CD8-positive, alpha-beta memory T cell (primary cell): Measurements from ENCODE around the gene CAPN15. TPM values are rescaled to one million over a fixed set of nuclear protein-coding genes. Genes with fewer than 3 reads are reported as not detected.
"Not testable (repeated sequence)": the region's sequence is repeated elsewhere in the genome, so short reads cannot be mapped to it uniquely, and the experiment has no call there.

Source experiments
- CTCF ChIA-PET: fragments of 350-600 bp; sonication (Branson Sonifier 250); formaldehyde crosslinking; loops from one replicate; lab custom pipeline; 2021; ENCODE audit warnings: antibody characterized with exemption; lab: Charles Lee
- POLR2A ChIA-PET: fragments of 350-600 bp; sonication (Branson Sonifier 250); formaldehyde crosslinking; loops from one replicate; lab custom pipeline; 2021; ENCODE audit warnings: antibody characterized with exemption; lab: Charles Lee
- DNase-seq, 5 donors: peaks; one replicate each; pipeline versions ENCODE4 v3.0.0 to v3.0.0-alpha.2; 2020 to 2022; ENCODE audit warnings: mixed read lengths in 1 of 5
- H3K27ac ChIP-seq: one replicate; pipeline ENCODE4 v1.7.0; 2013; ENCODE audit warnings: low read depth, mild to moderate bottlenecking, low read length, moderate library complexity
- H3K27me3 ChIP-seq: 2 replicates; pipeline ENCODE4 v1.7.0; 2013; ENCODE audit warnings: low read length, mild to moderate bottlenecking; ENCODE audit not compliant: insufficient read depth, poor library complexity, severe bottlenecking
- H3K36me3 ChIP-seq: 2 replicates; pipeline ENCODE4 v1.7.0; 2013; ENCODE audit warnings: mild to moderate bottlenecking, low read length, moderate library complexity; ENCODE audit not compliant: insufficient read depth
- H3K4me1 ChIP-seq: 2 replicates; pipeline ENCODE4 v1.7.0; 2013; ENCODE audit warnings: mild to moderate bottlenecking, low read length, moderate library complexity; ENCODE audit not compliant: insufficient read depth
- H3K4me3 ChIP-seq: 2 replicates; pipeline ENCODE4 v1.7.0; 2013; ENCODE audit warnings: mild to moderate bottlenecking, low read length
- H3K9me3 ChIP-seq: 2 replicates; pipeline ENCODE4 v1.7.0; 2013; ENCODE audit warnings: mild to moderate bottlenecking, low read length
- H3K27ac Mint-ChIP-seq, 8 donors: one replicate each; pipeline ENCODE4 v1.8.0; 2020 to 2021; ENCODE audit warnings: mixed read lengths in 8 of 8, mild to moderate bottlenecking in 6 of 8, inconsistent platforms in 3 of 8, moderate library complexity in 3 of 8
- H3K27me3 Mint-ChIP-seq, 2 donors: one replicate each; pipeline ENCODE4 v1.8.0; 2020 to 2021; ENCODE audit warnings: mixed read lengths in 2 of 2, mild to moderate bottlenecking in 1 of 2, moderate library complexity in 1 of 2
- H3K36me3 Mint-ChIP-seq, 3 donors: one replicate each; pipeline ENCODE4 v1.8.0; 2020 to 2021; ENCODE audit warnings: mixed read lengths in 3 of 3, inconsistent platforms in 1 of 3, mild to moderate bottlenecking in 1 of 3
- H3K4me1 Mint-ChIP-seq, 3 donors: one replicate each; pipeline ENCODE4 v1.8.0; 2020 to 2021; ENCODE audit warnings: mixed read lengths in 3 of 3, inconsistent platforms in 1 of 3, mild to moderate bottlenecking in 1 of 3
- H3K4me3 Mint-ChIP-seq, 7 donors: one replicate each; pipeline ENCODE4 v1.8.0; 2020 to 2021; ENCODE audit warnings: mixed read lengths in 7 of 7, mild to moderate bottlenecking in 6 of 7, moderate library complexity in 4 of 7, inconsistent platforms in 2 of 7
- H3K9me3 Mint-ChIP-seq, 5 donors: one replicate each; pipeline ENCODE4 v1.8.0; 2020 to 2022; ENCODE audit warnings: mixed read lengths in 5 of 5, mild to moderate bottlenecking in 3 of 5, moderate library complexity in 2 of 5, inconsistent platforms in 1 of 5
- polyA plus RNA-seq: library from polyadenylated mRNA; unstranded; fragments of 300-500 nt; fragmentation: Illumina TruSeq; gene quantifications from one replicate; pipeline ENCODE4 v1.2.3, GENCODE V29; 2021
- total RNA-seq, 2 experiments: library from RNA; stranded (reverse); gene quantifications; one replicate each; pipeline ENCODE4 v1.2.3, GENCODE V29; 2021

Gene CAPN15
- total and polyA plus RNA-seq, 3 experiments from 2014 or later: 15.5 to 98.6 (median 91.9) TPM

DNA sequence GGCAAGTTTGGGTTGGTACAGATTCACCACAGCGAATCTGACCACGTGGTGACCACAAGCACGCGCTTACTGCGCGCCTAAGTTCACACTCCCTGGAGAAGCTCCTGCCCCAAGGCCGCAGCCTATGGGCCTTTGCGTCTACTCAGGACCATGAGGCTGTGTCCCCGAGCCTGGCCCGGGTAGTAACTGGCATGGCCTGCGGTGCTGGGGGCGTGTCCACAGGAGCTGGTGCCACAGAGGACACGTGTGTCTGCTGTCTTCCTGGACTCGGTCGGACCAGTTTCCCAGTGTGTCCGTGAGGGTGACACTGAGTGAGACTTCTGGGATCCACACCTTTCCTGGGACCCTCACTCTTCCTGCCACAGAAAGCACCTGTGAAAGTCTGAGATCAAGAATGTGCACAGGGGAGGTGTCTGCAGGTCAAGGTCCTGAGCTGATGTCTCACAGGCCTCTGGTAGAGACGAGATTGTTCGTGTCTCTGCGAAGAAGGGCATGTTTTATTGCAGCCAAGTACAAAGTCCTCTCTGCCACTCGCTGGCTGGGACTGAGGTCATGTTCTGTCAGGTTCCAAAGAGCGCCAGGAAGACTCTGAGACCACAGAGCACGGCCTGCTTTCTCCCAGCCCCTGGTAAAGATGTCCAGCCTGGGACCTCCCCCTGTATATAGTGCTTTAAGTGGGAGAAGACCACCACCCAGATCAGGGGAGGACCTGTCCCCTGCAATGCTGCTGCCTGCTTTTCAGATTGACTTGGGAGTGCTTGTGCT lies 25.2 kb upstream of the CAPN15 start:
- no peak for DNase-seq
- ChIA-PET POLR2A (no interaction called here), CTCF (no interaction called here)
- peaks cover 0 to 20% (median 0%) of the 10 kb centered on the region in 3 donors for H3K36me3 Mint-ChIP-seq
- H3K4me3 ChIP-seq: no peak overlapping the region
- no peaks in the 10 kb centered on the region for H3K4me1 ChIP-seq
- no peaks in the 10 kb centered on the region for H3K36me3 ChIP-seq
- no peaks in the 10 kb centered on the region for H3K9me3 ChIP-seq
- H3K27me3 ChIP-seq: no peaks in the 10 kb centered on the region
- peak overlapping the region in 2 of 8 donors; percentile 7 to 74 for H3K27ac Mint-ChIP-seq
- H3K27me3 Mint-ChIP-seq: no peaks in the 10 kb centered on the region
- no peak overlapping the region for H3K4me3 Mint-ChIP-seq
- no peak overlapping the region for H3K27ac ChIP-seq
- no peaks in the 10 kb centered on the region for H3K9me3 Mint-ChIP-seq
- H3K4me1 Mint-ChIP-seq: no peaks in the 10 kb centered on the region

DNA sequence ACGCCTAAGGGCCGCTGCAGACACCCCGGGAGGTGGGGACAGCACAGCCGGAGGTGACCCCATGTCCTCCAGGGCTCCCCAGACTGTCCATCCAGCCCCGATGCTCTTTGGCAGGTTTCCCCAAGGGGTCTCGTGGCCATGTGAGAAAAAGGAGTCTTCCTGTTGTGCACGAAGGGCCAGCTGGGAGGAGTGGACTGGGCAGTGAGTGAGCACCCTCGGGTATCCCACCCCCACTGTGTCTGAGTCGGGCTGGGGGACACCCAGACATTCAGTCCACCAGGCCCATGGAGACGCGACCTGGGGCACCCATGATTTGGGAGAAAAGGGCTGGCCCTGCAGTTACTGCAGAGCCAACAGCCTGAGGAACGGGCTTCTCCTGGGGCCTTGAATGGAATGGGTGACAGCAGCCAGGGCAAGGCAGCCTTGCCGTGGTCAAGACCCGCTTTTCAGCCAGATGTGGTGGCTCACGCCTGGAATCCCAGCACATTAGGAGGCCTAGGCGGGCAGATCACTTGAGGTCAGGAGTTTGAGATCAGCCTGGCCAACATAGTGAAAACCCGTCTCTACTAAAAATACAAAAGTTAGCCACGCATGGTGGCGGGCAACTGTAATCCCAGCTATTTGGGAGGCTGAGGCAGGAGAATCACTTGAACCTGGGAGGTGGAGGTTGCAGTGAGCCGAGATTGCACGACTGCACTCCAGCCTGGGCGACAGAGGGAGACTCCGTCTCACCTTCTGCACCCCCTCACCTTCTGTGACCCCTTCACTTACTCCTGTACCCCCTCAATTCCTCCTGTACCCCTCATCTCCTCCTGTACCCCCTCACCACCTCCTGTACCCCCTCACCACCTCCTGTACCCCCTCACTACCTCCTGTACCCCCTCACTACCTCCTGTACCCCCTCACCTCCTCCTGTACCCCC lies 24.1 kb upstream of the CAPN15 start:
- ChIA-PET CTCF (no interaction called here), POLR2A (no interaction called here)
- no peak overlapping the region for H3K4me3 ChIP-seq
- no peak overlapping the region for H3K27ac ChIP-seq
- no peaks in the 10 kb centered on the region for H3K9me3 ChIP-seq
- H3K4me1 ChIP-seq: no peaks in the 10 kb centered on the region
- H3K27me3 ChIP-seq: no peaks in the 10 kb centered on the region
- no peaks in the 10 kb centered on the region for H3K36me3 ChIP-seq
- Mint-ChIP-seq H3K4me1 (no peaks in the 10 kb centered on the region), H3K9me3 (no peaks in the 10 kb centered on the region), H3K27ac (peak overlapping the region in 1 of 8 donors; percentile 76), H3K27me3 (no peaks in the 10 kb centered on the region), H3K4me3 (no peak overlapping the region), H3K36me3 (peaks cover 0 to 17% (median 0%) of the 10 kb centered on the region in 3 donors)
- no peak for DNase-seq

GRCh38 chr16:505479-506245 lies 21.9 kb upstream of the CAPN15 start:
- ChIA-PET POLR2A (no interaction called here), CTCF (no interaction called here)
- Mint-ChIP-seq H3K9me3 (no peaks in the 10 kb centered on the region), H3K4me3 (no peak overlapping the region), H3K36me3 (peaks cover 0 to 9% (median 0%) of the 10 kb centered on the region in 3 donors), H3K4me1 (no peaks in the 10 kb centered on the region), H3K27ac (peak overlapping the region in 1 of 8 donors; percentile 83), H3K27me3 (no peaks in the 10 kb centered on the region)
- DNase-seq: no peak
- no peaks in the 10 kb centered on the region for H3K4me1 ChIP-seq
- H3K9me3 ChIP-seq: no peaks in the 10 kb centered on the region
- H3K4me3 ChIP-seq: no peak overlapping the region
- H3K27ac ChIP-seq: no peak overlapping the region
- H3K36me3 ChIP-seq: no peaks in the 10 kb centered on the region
- H3K27me3 ChIP-seq: no peaks in the 10 kb centered on the region

- POLR2A ChIA-PET: no interaction called here
- CTCF ChIA-PET: no interaction called here
- no peaks in the 10 kb centered on the region for H3K36me3 ChIP-seq
These were observed 21.3 kb upstream of the CAPN15 start for GRCh38 chr16:506246-506546.

DNA sequence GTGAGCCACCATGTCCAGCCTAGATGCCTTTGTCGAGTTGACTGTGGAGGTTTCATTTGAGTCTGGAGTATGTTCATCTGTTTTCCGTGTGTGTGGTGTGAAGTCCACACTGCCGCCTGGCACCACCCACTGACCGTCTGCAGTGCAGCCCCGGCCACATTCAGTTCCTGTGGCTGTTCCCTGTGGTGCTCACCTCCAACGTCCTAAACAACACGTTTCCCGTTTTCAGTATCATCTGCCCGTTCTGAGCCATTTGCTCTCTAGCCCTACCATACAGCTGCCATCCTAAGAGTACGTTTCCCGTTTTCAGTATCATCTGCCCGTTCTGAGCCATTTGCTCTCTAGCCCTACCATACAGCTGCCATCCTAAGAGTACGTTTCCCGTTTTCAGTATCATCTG lies 20.0 kb upstream of the CAPN15 start:
- H3K4me1 Mint-ChIP-seq, H3K27ac Mint-ChIP-seq, H3K27me3 Mint-ChIP-seq, H3K4me3 ChIP-seq, DNase-seq, H3K36me3 Mint-ChIP-seq, H3K4me3 Mint-ChIP-seq, H3K9me3 ChIP-seq, H3K36me3 ChIP-seq, H3K27ac ChIP-seq, POLR2A ChIA-PET, H3K9me3 Mint-ChIP-seq, H3K27me3 ChIP-seq, H3K4me1 ChIP-seq, CTCF ChIA-PET: not testable (repeated sequence)

More at GRCh38 chr16:506246-506546, 21.3 kb upstream of the CAPN15 start:
- H3K4me1 ChIP-seq: no peaks in the 10 kb centered on the region
- H3K27me3 ChIP-seq: no peaks in the 10 kb centered on the region
- H3K36me3 Mint-ChIP-seq: peaks cover 0 to 9% (median 0%) of the 10 kb centered on the region in 3 donors
- no peaks in the 10 kb centered on the region for H3K27me3 Mint-ChIP-seq
- H3K4me1 Mint-ChIP-seq: no peaks in the 10 kb centered on the region
- no peaks in the 10 kb centered on the region for H3K9me3 ChIP-seq
- H3K27ac Mint-ChIP-seq: no peak overlapping the region
- H3K27ac ChIP-seq: no peak overlapping the region
- H3K4me3 Mint-ChIP-seq: no peak overlapping the region
- no peak for DNase-seq
- H3K4me3 ChIP-seq: no peak overlapping the region
- no peaks in the 10 kb centered on the region for H3K9me3 Mint-ChIP-seq

DNA sequence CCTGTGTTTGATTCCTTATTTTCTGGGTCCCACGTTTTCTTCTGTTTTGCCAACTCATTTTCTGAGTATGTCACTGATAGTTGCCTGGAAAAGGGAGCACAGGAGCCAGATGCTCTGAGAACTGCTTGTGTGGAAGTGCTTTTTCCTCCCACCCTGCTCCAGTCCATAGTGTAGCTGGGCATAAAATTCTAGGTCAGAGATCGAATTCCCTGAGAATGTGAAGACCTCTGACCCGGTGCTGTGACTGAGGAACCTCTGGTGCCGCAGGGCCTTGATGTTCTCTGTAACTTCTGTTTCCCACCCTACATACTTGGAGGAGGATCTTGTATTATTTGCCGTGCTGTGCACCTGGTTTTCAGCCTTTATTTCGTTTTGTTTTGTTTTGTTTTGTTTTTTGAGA lies 19.5 kb upstream of the CAPN15 start:
- H3K27ac Mint-ChIP-seq: no peak overlapping the region
- Histone ChIP-seq H3K4me3 (no peak overlapping the region), H3K4me1 (no peaks in the 10 kb centered on the region), H3K9me3 (no peaks in the 10 kb centered on the region), H3K27ac (no peak overlapping the region), H3K27me3 (no peaks in the 10 kb centered on the region), H3K36me3 (no peaks in the 10 kb centered on the region)
- CTCF ChIA-PET: no interaction called here
- H3K27me3 Mint-ChIP-seq: no peaks in the 10 kb centered on the region
- no peaks in the 10 kb centered on the region for H3K9me3 Mint-ChIP-seq
- H3K4me1 Mint-ChIP-seq: no peaks in the 10 kb centered on the region
- POLR2A ChIA-PET: no interaction called here
- DNase-seq: no peak
- peaks cover 0 to 11% (median 0%) of the 10 kb centered on the region in 3 donors for H3K36me3 Mint-ChIP-seq
- H3K4me3 Mint-ChIP-seq: no peak overlapping the region

DNA sequence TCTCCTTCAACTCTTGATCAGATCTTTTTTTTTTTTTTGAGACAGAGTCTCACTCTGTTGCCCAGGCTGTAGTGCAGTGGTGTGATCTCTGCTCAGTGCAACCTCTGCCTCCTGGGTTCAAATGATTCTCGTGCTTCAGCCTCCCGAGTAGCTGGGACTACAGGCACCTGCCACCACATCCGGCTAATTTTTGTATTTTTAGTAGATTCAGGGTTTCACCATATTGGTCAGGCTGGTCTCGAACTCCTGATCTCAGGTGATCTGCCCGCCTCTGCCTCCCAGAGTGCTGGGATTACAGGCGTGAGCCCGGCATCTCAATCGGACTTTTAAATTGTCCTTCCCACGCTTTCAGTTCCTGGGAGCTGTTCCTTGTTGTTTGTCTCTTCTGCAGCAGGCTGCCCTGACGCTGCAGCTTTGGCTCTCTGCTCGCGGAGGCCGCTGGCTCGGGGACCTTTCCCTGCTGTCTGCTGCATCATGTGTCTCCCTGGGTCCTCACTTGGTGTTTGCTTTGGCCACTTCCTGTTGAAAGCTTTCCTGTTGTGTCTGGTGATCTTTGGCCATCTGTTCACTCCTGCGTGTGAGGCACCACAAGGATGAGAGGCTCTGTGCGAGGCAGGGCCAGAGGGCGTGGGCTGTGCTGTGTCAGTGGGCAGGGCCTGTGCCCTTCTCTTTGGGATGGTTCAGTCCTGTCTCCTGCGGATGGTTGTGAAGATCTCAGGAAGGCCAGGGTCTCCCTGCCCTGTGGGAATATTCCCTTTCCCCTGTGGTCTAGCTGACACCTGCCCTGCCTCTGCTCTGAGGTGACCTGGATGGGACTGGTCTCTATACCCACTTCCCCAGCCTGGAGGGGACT lies 18.4 kb upstream of the CAPN15 start:
- H3K9me3 ChIP-seq: no peaks in the 10 kb centered on the region
- H3K36me3 Mint-ChIP-seq: peaks cover 0 to 14% (median 0%) of the 10 kb centered on the region in 3 donors
- H3K9me3 Mint-ChIP-seq: no peaks in the 10 kb centered on the region
- ChIA-PET CTCF (no interaction called here), POLR2A (no interaction called here)
- no peaks in the 10 kb centered on the region for H3K36me3 ChIP-seq
- H3K27me3 Mint-ChIP-seq: no peaks in the 10 kb centered on the region
- peak overlapping the region in 2 of 8 donors; percentile 15 to 79 for H3K27ac Mint-ChIP-seq
- H3K4me3 ChIP-seq: no peak overlapping the region
- DNase-seq: no peak
- no peak overlapping the region for H3K27ac ChIP-seq
- H3K27me3 ChIP-seq: no peaks in the 10 kb centered on the region
- H3K4me1 Mint-ChIP-seq: no peaks in the 10 kb centered on the region
- no peak overlapping the region for H3K4me3 Mint-ChIP-seq
- no peaks in the 10 kb centered on the region for H3K4me1 ChIP-seq
